Osteocyte (in vitro differentiated cells): Measurements from ENCODE around the gene ISL2. TPM values are rescaled to one million over a fixed set of nuclear protein-coding genes. Genes with fewer than 3 reads are reported as not detected.

ENCODE experiments used
- DNase-seq: peaks from one replicate; pipeline ENCODE4 v3.0.0; 2021; ENCODE audit warnings: mixed read lengths; ENCODE audit not compliant: unreplicated experiment; ENCODE audit errors: extremely low spot score
- H3K27ac Mint-ChIP-seq: one replicate; pipeline ENCODE4 v1.8.0; 2021; ENCODE audit warnings: mild to moderate bottlenecking, mixed read lengths; ENCODE audit not compliant: unreplicated experiment
- H3K27me3 Mint-ChIP-seq: one replicate; pipeline ENCODE4 v1.8.0; 2021; ENCODE audit warnings: mixed read lengths; ENCODE audit not compliant: unreplicated experiment
- H3K36me3 Mint-ChIP-seq: one replicate; pipeline ENCODE4 v1.8.0; 2021; ENCODE audit warnings: mixed read lengths; ENCODE audit not compliant: unreplicated experiment
- H3K4me1 Mint-ChIP-seq: one replicate; pipeline ENCODE4 v1.8.0; 2021; ENCODE audit warnings: mixed read lengths; ENCODE audit not compliant: unreplicated experiment
- H3K4me3 Mint-ChIP-seq: one replicate; pipeline ENCODE4 v1.8.0; 2021; ENCODE audit warnings: mild to moderate bottlenecking, moderate library complexity, mixed read lengths; ENCODE audit not compliant: unreplicated experiment
- H3K9me3 Mint-ChIP-seq: one replicate; pipeline ENCODE4 v1.8.0; 2021; ENCODE audit warnings: mixed read lengths; ENCODE audit not compliant: unreplicated experiment
- total RNA-seq: library from RNA; stranded (reverse); gene quantifications from 2 replicates; pipeline ENCODE4 v1.2.1, GENCODE V29; 2021
- TF ChIP-seq, protein P1 (sequence below): fragments of 200-600 bp; sonication (generic); IDR thresholded peaks from 2 replicates; pipeline ENCODE4 v1.5.0; 2021; ENCODE audit warnings: antibody characterized with exemption, mild to moderate bottlenecking, moderate library complexity

Gene ISL2
- total RNA-seq, 1 donor from 2014 or later, result not detected

DNA sequence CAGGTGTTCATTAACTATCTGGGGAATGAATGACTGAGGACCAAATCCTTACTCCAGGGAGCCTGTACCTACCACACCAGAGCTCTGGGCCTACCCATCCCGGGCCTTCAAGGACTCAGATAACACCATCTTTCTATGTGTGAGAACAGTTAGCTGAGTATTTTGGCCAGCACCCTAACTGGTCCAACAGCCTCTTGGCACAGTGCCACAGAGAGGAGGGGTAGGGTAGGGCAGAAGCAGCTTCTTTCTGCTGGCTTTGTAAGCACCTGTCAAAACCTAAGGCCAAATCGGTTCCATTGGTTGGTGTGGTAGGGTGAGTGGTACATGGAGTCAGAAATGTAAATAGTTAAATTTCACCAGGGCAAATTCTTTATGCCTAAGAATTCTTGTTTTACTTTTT lies 26.7 kb downstream of the ISL2 start:
- Mint-ChIP-seq H3K27ac (no peak overlapping the region), H3K27me3 (no peaks in the 10 kb centered on the region), H3K36me3 (no peaks in the 10 kb centered on the region), H3K9me3 (no peaks in the 10 kb centered on the region), H3K4me1 (no peaks in the 10 kb centered on the region), H3K4me3 (no peak overlapping the region)
- TF ChIP-seq, protein P1, sequence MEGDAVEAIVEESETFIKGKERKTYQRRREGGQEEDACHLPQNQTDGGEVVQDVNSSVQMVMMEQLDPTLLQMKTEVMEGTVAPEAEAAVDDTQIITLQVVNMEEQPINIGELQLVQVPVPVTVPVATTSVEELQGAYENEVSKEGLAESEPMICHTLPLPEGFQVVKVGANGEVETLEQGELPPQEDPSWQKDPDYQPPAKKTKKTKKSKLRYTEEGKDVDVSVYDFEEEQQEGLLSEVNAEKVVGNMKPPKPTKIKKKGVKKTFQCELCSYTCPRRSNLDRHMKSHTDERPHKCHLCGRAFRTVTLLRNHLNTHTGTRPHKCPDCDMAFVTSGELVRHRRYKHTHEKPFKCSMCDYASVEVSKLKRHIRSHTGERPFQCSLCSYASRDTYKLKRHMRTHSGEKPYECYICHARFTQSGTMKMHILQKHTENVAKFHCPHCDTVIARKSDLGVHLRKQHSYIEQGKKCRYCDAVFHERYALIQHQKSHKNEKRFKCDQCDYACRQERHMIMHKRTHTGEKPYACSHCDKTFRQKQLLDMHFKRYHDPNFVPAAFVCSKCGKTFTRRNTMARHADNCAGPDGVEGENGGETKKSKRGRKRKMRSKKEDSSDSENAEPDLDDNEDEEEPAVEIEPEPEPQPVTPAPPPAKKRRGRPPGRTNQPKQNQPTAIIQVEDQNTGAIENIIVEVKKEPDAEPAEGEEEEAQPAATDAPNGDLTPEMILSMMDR, result no peak
- no peak for DNase-seq

DNA sequence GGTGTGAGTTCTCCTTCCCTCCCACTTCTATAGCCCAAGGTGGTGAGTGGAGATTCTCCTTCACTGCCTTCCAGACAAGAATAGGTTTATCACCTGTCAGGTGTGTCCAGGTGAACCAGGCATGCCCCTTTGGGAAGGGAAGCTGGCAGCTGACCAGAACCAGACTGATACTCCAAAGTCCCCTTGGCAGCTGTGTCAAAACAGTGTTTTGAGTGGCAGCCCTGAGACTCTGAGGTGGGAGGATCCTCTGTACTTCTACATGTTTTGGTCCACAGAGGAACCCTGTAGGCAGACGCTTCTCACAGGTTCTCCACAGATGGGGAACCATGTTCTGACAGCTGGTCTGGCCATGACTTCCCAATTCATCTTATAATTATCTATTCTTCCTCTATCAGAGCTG lies 30.1 kb downstream of the ISL2 start:
- Mint-ChIP-seq H3K9me3 (no peaks in the 10 kb centered on the region), H3K27ac (no peak overlapping the region), H3K36me3 (no peaks in the 10 kb centered on the region), H3K27me3 (no peaks in the 10 kb centered on the region), H3K4me3 (no peak overlapping the region), H3K4me1 (no peaks in the 10 kb centered on the region)
- TF ChIP-seq, protein P1, result no peak
- no peak for DNase-seq

DNA sequence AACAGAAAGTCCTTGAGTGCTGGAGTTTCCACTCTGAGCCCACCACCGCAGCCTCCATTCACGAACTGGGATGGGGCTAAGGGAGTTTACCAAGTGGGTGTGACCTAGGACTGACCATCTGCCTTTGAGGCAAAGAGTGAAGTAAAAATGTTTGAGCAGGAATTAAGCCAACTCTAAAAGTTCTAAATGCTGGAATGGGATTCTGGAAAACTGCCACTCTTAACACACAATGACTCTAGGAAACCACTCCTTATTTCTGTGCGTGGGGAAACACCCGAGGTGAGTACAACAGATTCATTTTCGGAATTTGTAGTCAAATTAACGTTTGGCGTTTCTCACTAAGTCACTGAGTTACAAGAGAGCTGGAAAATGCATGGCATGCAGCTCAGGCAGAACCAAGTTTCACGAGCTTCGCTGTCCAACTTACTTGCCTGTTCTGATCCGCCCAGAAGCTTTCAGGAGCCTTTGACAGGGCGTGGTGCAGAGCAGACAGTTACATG lies 31.6 kb downstream of the ISL2 start:
- H3K9me3 Mint-ChIP-seq, result no peaks in the 10 kb centered on the region
- TF ChIP-seq, protein P1, result no peak
- H3K27me3 Mint-ChIP-seq, result no peaks in the 10 kb centered on the region
- H3K4me3 Mint-ChIP-seq, result no peak overlapping the region
- H3K4me1 Mint-ChIP-seq, result no peaks in the 10 kb centered on the region
- DNase-seq, result no peak
- H3K27ac Mint-ChIP-seq, result no peak overlapping the region
- H3K36me3 Mint-ChIP-seq, result peaks cover 8% of the 10 kb centered on the region

GRCh38 chr15:76376029-76376428 lies 39.5 kb downstream of the ISL2 start:
- Mint-ChIP-seq H3K36me3 (peaks cover 10% of the 10 kb centered on the region), H3K9me3 (no peaks in the 10 kb centered on the region), H3K4me3 (no peak overlapping the region), H3K4me1 (no peaks in the 10 kb centered on the region), H3K27ac (no peak overlapping the region), H3K27me3 (no peaks in the 10 kb centered on the region)
- no peak for DNase-seq
- TF ChIP-seq, protein P1, result no peak

DNA sequence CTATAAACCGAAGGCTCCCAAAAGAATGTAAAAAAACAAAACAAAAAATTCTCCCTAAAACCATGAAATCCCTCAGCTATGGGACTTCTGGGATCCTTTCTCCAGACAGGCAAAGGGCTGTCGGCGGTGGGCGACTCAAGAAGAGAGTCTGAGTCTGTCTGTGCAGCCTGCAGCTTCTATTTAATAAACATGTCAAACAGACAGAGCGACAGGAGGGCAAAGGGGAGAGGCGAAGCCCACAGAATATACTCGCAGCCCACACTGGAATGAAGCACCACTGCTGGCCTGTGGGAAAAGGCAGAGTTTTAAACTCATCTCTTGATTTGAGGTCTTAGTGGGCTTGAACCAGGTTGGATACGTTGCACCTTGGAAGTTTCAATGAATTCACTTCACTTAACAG lies 40.2 kb downstream of the ISL2 start:
- peaks cover 10% of the 10 kb centered on the region for H3K36me3 Mint-ChIP-seq
- H3K9me3 Mint-ChIP-seq, result no peaks in the 10 kb centered on the region
- TF ChIP-seq, protein P1, result no peak
- no peaks in the 10 kb centered on the region for H3K4me1 Mint-ChIP-seq
- H3K4me3 Mint-ChIP-seq, result no peak overlapping the region
- no peak overlapping the region for H3K27ac Mint-ChIP-seq
- no peaks in the 10 kb centered on the region for H3K27me3 Mint-ChIP-seq
- DNase-seq, result no peak
